Coronary artery (tissue), 2 donors: ENCODE results near the gene MFF.

Experiments
- DNase-seq: peaks from one replicate; pipeline ENCODE4 v3.0.0-alpha.2; 2017; ENCODE audit warnings: low spot score
- H3K27ac ChIP-seq, 2 donors: fragments of 200-600 bp; sonication (generic); one replicate each; pipeline ENCODE4 v1.5.1; 2016 to 2019
- H3K4me3 ChIP-seq: fragments of 200-600 bp; sonication (generic); 2 replicates; pipeline ENCODE4 v1.5.1; 2016; ENCODE audit warnings: mild to moderate bottlenecking, moderate library complexity
- CTCF ChIP-seq: fragments of 200-600 bp; sonication (generic); IDR thresholded peaks from one replicate; pipeline ENCODE4 v1.5.1; 2019; ENCODE audit warnings: antibody characterized with exemption

MFF gene

GRCh38 chr2:227365833-227366232 is 40.8 kb downstream of the MFF start:
- TF ChIP-seq CTCF = no peak
- Histone ChIP-seq H3K4me3 (no peak overlapping the region), H3K27ac (peak overlapping the region in 1 of 2 donors; percentile 92)
- DNase-seq = no peak

- peak overlapping the region; percentile 49 for H3K4me3 ChIP-seq
- no peak for TF ChIP-seq CTCF
- H3K27ac ChIP-seq = peak overlapping the region; percentile 75 to 92
- peak; percentile 78 for DNase-seq
These were observed 41.8 kb downstream of the MFF start for GRCh38 chr2:227366769-227367426.

GRCh38 chr2:227367427-227367795 is 42.4 kb downstream of the MFF start:
- Histone ChIP-seq H3K4me3 (no peak overlapping the region), H3K27ac (peak overlapping the region; percentile 75 to 92)
- no peak for TF ChIP-seq CTCF
- DNase-seq = no peak

- no peak for TF ChIP-seq CTCF
- Histone ChIP-seq H3K27ac (peak overlapping the region in 1 of 2 donors; percentile 40), H3K4me3 (no peak overlapping the region)
- DNase-seq = no peak
These were observed 43.5 kb downstream of the MFF start for GRCh38 chr2:227368574-227368973.

GRCh38 chr2:227370092-227370491 is 45.0 kb downstream of the MFF start:
- DNase-seq = no peak
- no peak for TF ChIP-seq CTCF
- peak overlapping the region in 1 of 2 donors; percentile 66 for H3K27ac ChIP-seq

GRCh38 chr2:227370791-227371312 is 45.8 kb downstream of the MFF start:
- Histone ChIP-seq H3K27ac (peak overlapping the region in 1 of 2 donors; percentile 70), H3K4me3 (no peak overlapping the region)
- no peak for DNase-seq

More at GRCh38 chr2:227370092-227370491, 45.0 kb downstream of the MFF start:
- H3K4me3 ChIP-seq = no peak overlapping the region

More at GRCh38 chr2:227370791-227371312, 45.8 kb downstream of the MFF start:
- no peak for TF ChIP-seq CTCF
